HEK293T (cell line): Measurements from ENCODE around the gene RBM17.

Source experiments
- FOXM1 ChIP-seq: fragments of 450-650 bp; IDR thresholded peaks from 2 replicates; pipeline ENCODE4 v1.6.1; 2017; ENCODE audit warnings: mild to moderate bottlenecking, borderline replicate concordance
- HDGF ChIP-seq: fragments of 450-650 bp; IDR thresholded peaks from 2 replicates; pipeline ENCODE4 v1.6.1; 2017; ENCODE audit warnings: antibody characterized with exemption, borderline replicate concordance
- L3MBTL2 ChIP-seq: fragments of 450-650 bp; conservative IDR thresholded peaks from 2 replicates; pipeline ENCODE4 v1.6.1; 2016; ENCODE audit warnings: mild to moderate bottlenecking
- SP1 ChIP-seq: fragments of 450-650 bp; IDR thresholded peaks from 2 replicates; pipeline ENCODE4 v1.6.1; 2017
- SUZ12 ChIP-seq: fragments of 450-650 bp; IDR thresholded peaks from 2 replicates; pipeline ENCODE4 v1.6.1; 2016; ENCODE audit warnings: mild to moderate bottlenecking

GRCh38 chr10:6115411-6115810 lies 26.6 kb downstream of the RBM17 start:
- TF ChIP-seq HDGF (no peak), SUZ12 (no peak), L3MBTL2 (no peak), SP1 (no peak), FOXM1 (no peak)
